ENCODE results near the gene SFMBT2. TPM values are rescaled to one million over a fixed set of nuclear protein-coding genes. Genes with fewer than 3 reads are reported as not detected.

Gene SFMBT2
- total and polyA plus RNA-seq, 2 of the 4 experiments (the other 2 are of a cell fraction): 0.70 to 1.3 TPM

DNA sequence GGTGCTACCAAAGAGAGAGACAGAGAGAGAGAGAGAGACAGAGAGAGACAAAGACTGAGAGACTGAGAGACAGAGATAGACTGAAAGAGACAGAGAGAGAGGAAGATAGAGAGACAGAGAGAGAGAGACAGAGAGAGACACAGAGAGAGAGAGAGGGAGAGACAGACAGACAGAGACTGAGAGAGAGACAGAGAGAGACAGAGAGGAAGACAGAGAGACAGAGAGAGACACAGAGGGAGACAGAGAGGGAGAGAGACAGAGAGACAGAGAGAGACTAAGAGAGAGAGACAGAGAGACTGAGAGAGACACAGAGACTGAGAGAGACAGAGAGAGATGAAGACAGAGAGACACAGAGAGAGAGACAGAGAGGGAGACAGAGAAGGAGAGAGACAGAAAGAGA lies 91.2 kb downstream of the SFMBT2 start:
- Histone ChIP-seq H3K27me3 (ENCODE audit: control insufficient read depth, insufficient read depth, low read length) (no peaks in the 10 kb centered on the region), H2AFZ (replicated peaks; ENCODE audit: low read length, poor library complexity) (no peak overlapping the region), H2BK15ac (ENCODE audit: low read depth, low read length) (no peak overlapping the region), H3K4me2 (ENCODE audit: low read depth, low read length) (no peak overlapping the region), H4K20me1 (ENCODE audit: insufficient read depth, low read length) (no peaks in the 10 kb centered on the region), H2AK5ac (ENCODE audit: low read depth, low read length) (no peak overlapping the region), H3K27ac (ENCODE audit: insufficient read depth, low read length) (no peak overlapping the region), H3K79me1 (ENCODE audit: low read depth in 1 of 2, low read length in 2 of 2) (no peaks in the 10 kb centered on the region), H2BK5ac (ENCODE audit: low read depth, low read length, poor library complexity, severe bottlenecking) (no peak overlapping the region), H3K14ac (replicated peaks; ENCODE audit: low read depth, low read length) (no peak overlapping the region), H3K18ac (ENCODE audit: low read depth, low read length) (no peak overlapping the region), H2BK120ac (ENCODE audit: low read depth, low read length) (no peak overlapping the region), H3K9ac (ENCODE audit: low read depth, low read length) (no peak overlapping the region), H2BK20ac (ENCODE audit: low read depth, low read length) (no peak overlapping the region), H3K23ac (ENCODE audit: low read depth, low read length) (no peak overlapping the region), H4K5ac (ENCODE audit: low read depth, low read length) (no peak overlapping the region), H3K56ac (ENCODE audit: extremely low read depth, insufficient read depth, low read length) (no peak overlapping the region), H4K91ac (ENCODE audit: insufficient read depth, low read depth, low read length) (no peak overlapping the region), H2AK9ac (replicated peaks; ENCODE audit: low read depth, low read length, poor library complexity) (no peak overlapping the region), H3K9me1 (ENCODE audit: insufficient read depth, low read length) (no peaks in the 10 kb centered on the region), H3K4me1 (ENCODE audit: control insufficient read depth, insufficient read depth, low read length) (no peaks in the 10 kb centered on the region), H4K8ac (ENCODE audit: low read depth in 2 of 2, low read length in 2 of 2) (no peak overlapping the region), H3K36me3 (ENCODE audit: control insufficient read depth, insufficient read depth, low read length) (no peaks in the 10 kb centered on the region), H3K4ac (ENCODE audit: low read depth, low read length) (no peak overlapping the region), H3K9me3 (ENCODE audit: control insufficient read depth, insufficient read depth, low read length) (no peaks in the 10 kb centered on the region), H3K4me3 (ENCODE audit: insufficient read depth, low read depth, low read length) (no peak overlapping the region)
- DNase-seq (no peak), ATAC-seq (ENCODE audit: low read depth) (no peak)
- in situ Hi-C loops (cut with MboI; ENCODE audit: low sequenced_read_pairs): no loop called here
- dilution Hi-C loops (cut with HindIII; ENCODE audit: low sequenced_read_pairs, unreplicated experiment): no loop called here
- BruUV-seq (replicated peaks): no TSS peak
- POLR2A ChIA-PET (ENCODE audit: unreplicated experiment): no interaction called here
- CTCF ChIA-PET: no interaction called here
- intact Hi-C loops (cut with micrococcal nuclease): no loop called here
- no peak for TF ChIP-seq MAFK (IDR thresholded peaks at IDR 0.05; ENCODE audit: low read depth, low read length)
- TF ChIP-seq CEBPB (IDR thresholded peaks at IDR 0.05; ENCODE audit: low read depth, low read length): no peak
- TF ChIP-seq RAD21 (IDR thresholded peaks at IDR 0.05; ENCODE audit: low read length): no peak
- TF ChIP-seq RFX5 (IDR thresholded peaks at IDR 0.05; ENCODE audit: low read depth, low read length): no peak
- TF ChIP-seq, protein P1, sequence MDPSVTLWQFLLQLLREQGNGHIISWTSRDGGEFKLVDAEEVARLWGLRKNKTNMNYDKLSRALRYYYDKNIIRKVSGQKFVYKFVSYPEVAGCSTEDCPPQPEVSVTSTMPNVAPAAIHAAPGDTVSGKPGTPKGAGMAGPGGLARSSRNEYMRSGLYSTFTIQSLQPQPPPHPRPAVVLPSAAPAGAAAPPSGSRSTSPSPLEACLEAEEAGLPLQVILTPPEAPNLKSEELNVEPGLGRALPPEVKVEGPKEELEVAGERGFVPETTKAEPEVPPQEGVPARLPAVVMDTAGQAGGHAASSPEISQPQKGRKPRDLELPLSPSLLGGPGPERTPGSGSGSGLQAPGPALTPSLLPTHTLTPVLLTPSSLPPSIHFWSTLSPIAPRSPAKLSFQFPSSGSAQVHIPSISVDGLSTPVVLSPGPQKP (IDR thresholded peaks at IDR 0.05; ENCODE audit: borderline replicate concordance, low read depth, low read length): no peak

Data from IMR-90 (cell line).